Measurements from ENCODE around the gene EFNA5.
"Not testable (repeated sequence)": the region's sequence is repeated elsewhere in the genome, so short reads cannot be mapped to it uniquely, and the experiment has no call there.

The EFNA5 gene

DNA sequence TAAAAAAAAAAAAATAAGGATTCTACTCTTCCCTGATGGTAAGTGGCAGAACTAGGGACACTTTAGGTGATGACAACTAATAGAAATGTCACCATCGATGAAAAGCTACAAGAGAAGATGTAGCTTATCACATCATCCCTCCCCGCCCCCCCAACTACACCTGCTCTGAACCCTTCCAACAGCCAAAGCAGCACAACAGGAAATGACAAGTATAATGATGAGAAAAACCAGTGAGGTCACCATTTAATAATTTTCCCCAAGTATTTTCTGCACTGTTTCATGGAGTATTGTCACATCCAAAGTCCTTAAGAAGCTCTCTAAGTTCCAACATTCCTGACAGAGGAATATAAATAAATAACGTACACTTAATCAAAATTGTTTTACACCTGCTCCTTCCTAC is 221.4 kb downstream of the EFNA5 start:
- DNase-seq, result no peak

DNA sequence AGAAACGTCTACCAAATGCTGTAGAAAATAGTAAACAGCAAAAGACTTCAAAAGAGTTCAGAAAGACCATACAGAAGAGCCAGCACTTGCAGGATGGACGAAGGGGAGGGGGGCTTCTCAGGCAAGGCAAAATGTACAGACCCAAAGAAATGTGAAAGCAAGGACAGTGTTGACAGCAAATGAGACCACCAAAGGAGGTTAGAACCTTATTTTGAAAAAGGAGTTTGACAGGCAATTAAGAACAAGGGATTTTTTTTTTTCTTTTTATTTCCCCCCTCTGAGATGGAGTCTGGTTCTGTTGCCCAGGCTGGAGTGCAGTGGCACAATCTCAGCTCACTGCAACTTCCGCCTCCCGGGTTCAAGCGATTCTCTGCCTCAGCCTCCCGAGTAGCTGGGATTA is 223.2 kb downstream of the EFNA5 start:
- no peak for DNase-seq

DNA sequence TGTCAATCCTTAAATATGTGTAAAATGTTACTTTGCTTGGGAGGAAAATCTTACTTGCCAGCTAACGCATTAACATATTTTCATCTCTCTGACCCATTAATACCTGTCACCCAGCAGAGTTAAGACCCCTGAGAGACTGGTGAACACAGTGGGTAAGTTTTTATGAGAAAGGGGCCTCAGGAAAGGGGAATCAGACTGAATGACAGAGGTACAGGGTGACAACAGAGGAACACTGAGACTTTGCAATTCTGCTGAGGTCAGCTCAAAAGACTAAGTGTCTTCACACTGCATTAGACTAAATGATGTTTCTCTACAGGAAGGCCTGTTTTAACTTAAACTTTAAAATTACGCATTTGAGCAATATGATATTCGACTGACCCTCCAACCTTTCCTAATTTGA is 223.8 kb downstream of the EFNA5 start:
- DNase-seq, result no peak

DNA sequence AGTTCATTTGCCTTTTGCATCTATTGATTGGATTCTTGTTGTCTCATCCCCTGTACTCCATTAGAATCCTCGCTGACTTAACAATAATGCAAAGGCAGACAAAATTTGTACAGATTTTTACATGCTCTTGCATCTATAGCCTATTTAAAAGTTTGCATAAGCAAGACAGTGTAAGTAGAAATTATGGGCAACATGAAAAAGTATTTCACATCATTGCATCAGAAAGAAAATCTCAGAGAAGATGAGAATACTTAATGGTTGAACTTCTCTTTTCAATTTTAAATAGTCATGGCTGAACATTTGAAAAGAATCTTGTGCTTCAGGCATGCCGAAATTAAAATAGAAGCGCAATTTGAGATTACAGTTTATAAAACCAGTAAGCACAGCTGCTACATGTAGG is 226.4 kb downstream of the EFNA5 start:
- DNase-seq, result no peak

DNA sequence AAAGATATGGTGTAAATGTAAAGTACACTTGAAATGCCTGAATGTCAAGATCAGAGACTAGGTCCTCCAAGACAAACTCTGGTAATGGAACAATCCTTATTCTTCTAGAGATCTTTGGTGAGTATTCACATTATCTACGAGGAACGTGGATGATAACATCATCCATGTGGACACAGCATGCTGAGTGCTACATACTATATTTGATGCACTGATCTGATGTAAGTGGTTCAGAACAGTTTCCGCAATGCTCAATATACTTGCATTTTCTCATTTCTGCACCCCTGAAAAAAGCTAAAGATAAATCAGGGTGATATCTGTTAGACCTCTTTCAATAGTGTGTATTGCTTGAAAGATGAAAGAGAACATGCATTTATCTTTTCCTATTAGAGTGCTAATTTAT is 226.8 kb downstream of the EFNA5 start:
- no peak for DNase-seq

DNA sequence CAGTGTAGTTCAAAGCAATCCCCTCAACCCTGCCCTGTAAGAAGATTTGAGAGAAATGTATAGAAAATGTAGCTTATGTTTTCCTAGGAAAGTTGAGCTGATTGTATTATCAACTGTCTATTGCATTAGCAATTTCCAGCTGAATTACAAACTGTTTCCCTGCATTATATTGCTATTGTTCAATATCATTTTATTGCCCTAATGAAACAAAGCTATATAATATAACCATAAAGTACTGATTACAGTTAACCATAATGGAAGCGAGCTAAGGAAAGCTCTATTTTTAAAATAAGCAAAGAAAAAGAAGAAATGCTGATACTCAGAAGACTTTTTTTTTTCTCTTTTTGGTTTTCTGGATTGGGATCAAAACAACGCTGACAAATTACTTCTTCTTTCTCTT is 228.3 kb downstream of the EFNA5 start:
- no peak for DNase-seq

DNA sequence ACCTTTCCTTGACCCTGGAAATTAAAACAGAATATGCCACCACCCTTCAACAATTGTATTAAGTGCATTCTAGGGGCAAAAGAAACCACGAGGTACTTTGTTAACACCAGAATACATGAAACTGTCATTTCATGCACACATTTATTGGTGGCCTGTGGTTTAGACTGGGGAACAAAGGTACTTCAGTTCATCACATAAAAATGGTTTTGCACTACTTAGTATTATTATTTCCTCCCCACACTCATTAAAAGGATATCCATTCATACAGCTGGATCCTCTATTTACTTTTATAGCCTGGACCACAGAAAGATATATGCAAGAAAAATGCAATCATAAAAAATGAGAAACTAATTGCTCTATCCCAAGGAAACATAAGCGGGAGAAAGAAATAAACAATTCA is 230.9 kb downstream of the EFNA5 start:
- no peak for DNase-seq

DNA sequence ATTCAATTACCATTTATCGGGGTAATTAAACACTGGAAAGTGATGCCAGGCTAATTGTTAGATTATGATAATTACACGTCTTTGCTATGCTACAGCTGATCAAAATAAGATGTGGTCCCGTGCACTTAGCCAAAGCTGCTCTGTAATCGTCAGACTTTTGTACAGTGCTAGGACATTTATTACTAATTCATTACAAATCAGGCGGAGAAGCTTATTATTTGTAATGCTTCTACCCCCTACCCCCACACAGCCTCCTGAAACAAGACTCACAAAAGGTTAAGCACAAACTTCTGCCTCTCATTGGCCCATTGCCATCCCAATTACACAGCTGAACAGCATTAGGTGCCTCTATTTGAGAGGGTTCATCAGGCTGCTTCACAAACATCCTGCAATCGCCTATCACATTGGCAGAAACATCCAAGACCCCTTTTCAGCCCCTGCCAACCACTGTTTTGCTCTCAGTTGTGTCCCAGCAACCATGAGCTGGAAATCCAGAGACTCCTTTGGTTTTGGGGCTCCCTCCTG is 232.7 kb downstream of the EFNA5 start:
- DNase-seq, result no peak

DNA sequence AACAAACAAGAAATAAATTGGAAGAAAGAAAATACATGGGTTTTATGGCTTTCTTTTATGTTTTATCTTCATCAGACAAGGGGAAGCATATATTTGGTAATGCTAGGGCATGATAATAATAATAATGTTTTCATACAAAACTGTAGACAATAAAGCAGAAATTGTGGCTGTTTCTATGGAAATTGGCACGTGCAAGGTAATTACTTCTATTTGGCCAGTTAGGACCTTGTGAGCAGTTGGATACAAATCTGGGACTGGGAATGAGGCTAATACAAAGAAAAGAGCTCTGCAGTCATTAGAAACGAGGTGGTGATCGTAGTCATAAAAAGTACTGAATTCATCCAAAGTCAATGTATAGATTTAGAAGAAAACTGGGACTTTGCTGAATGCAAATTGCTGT is 233.6 kb downstream of the EFNA5 start:
- no peak for DNase-seq

DNA sequence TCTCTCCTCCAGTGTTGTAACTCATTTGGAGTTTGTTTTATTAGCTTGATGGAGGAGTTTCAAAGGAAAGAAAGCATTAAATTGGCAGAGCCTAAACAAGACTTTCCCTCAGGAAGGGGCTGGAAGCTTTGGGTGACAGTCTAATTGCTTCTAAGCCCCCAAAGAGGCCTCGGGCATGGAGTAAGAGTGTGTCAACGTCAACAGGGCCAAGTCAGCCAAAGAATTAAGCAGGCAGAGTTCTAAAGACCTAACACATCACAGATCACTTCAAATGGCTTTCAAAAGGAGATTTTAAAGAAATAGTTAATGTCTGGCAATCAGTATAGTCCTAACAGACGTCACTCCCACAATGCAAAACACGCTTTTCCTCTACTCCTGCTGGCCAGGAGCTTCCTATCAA is 234.5 kb downstream of the EFNA5 start:
- no peak for DNase-seq

DNA sequence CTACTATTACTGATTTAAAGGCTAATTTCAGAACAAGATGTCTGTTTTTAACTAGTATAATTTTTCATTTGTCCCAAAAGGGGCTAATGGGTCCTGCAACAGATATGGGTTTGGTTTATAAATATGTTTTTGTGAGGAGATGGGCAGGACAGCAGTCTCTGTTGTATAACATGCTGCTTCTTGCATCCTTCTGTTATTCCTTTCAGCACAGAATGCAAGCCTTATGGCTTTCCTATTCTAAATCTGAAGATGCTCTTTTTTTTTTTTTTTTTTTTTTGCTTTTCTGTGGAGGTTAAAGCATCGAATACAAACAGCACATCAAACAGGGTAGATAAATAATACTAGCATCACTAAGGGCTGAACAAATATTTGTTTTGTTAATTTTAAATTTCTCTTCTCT is 235.7 kb downstream of the EFNA5 start:
- DNase-seq, result no peak

DNA sequence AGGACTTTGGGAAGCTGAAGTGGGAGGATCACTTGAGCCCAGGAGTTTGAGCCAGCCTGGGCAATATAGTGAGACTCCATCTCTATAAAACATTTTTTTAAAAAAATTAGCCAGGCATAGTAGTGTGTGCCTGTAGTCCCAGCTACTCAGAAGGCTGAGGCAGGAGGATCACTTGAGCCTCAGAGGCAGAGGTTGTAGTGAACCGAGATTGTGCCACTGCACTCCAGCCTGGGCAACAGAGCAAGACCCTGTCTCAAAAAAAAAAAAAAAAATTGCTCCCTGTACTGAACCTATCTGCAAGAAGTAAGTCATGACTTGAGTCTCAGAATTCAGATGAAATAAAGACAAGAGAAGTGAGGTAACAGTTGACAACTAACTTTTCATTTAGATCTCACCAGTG is 237.1 kb downstream of the EFNA5 start:
- DNase-seq, result not testable (repeated sequence)

DNA sequence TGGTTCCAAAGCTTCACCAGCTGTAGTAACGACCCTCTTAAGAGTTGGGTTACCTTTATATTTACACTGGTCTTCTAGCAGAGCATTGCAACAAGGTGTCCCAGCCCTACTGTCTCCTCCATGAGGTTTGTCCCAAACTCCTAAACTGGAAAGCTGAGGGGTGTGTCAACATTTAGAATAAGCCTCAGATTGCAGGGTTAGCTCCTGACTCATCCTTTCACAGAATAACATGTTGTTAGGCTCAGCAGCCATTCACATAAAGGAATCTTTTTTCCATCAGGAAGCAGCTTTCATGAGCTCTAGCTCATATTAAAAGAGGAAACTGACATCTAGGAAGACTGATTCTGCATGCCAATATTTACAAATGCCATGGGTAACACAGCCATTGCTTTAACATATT is 238.7 kb downstream of the EFNA5 start:
- DNase-seq, result no peak

DNA sequence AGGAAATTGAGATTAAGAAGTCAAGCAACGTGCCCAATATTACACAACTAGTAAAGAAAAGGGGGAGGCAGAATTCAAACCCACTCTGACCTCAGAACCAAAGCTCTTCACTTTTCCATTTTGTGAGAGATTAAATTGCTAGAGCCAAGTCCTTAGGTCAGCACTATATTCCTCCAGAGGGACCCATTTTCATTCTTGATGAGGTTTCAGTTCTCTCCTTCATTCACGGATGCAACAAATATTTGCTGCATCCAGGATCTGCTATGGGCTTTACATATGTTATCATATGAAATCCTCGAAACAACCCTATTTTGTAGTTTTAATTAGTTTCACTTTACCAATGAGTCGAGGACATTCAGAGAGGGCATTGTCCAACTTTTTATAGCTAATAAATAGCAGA is 239.2 kb downstream of the EFNA5 start:
- no peak for DNase-seq

DNA sequence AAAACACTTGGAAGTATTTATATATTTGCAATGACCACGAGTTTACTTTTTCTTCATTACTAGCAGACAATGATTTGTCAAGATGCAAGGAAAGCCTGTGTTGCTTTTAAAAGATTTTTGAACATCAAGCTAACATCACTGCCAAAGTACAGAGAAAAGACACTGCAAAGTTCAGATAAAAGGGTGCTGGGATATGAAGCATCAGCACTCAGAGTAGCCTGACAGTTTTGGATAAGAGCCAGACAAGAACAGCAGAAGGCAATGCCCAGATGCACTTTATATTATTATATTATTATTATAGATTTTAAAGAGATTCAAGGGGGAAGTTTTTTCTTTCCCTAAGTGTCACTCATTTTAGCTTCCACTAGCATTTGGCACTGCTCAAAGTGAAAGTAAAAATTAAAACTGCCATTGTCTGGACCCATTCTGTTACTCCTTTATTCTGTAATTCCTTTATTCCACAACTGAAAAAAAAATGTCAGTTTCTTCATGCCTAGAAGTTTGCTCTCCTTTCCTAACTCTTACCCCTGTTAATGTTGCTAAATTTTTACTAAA is 240.6 kb downstream of the EFNA5 start:
- DNase-seq, result no peak

DNA sequence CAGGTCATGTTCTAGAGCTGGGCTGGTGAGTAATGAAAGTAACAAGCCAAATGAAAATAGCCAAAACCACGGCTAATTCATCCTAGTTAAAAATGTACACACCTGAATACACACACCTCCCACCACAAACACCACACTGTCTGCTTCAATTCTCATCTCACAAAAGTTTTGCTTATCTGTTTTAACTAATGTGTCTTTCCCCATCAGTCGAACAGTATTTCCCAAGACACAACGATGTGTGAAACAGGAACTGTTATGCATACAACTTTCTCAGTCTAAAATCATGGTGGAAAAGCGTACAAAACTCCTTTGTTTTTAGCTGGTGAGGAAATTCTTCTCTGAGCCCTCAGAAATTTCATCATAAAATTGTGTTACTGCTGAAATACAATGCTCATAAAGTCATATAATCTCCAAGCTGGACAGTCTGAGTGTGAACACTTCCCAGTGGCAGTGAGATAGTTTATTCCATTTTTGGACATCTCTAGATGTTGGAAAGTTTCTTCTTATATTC is 242.4 kb downstream of the EFNA5 start:
- DNase-seq, result no peak

DNA sequence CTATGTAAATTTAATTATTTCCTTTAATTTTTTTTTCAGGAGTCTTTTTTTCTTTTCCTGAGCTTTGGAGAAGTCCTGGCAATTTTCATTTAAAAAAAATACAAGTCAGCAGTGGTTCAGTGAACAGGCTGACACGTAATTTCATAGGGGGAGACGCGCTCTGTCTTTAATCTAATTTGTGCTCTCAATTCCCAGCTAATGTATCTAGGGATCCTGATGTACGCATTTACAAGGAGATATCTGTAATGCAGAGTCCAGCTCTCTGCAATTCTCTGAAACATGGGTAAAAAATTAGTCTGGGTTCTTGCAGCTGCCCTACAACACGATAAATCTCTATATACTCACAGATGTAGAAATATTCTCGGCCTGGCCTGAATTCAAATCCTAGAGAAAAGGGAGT is 243.9 kb downstream of the EFNA5 start:
- no peak for DNase-seq

DNA sequence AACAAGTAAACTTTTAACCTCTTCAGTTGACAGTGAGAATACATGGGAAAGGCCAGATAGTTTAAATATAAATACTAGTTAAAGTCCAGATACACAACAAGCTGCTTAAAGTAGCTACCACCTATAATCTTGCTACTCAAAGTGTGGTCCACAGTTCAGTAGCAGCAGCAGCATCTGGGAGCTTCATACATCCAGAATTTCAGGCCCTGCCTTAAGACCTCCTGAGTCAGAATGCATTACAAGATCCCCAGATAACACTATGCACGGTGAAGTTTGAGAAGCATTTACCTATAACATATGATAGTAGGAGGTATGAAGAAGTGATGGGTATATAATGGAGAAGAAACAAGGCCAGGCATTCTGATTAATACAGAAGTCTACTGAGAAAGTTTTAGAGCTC is 244.5 kb downstream of the EFNA5 start:
- no peak for DNase-seq

DNA sequence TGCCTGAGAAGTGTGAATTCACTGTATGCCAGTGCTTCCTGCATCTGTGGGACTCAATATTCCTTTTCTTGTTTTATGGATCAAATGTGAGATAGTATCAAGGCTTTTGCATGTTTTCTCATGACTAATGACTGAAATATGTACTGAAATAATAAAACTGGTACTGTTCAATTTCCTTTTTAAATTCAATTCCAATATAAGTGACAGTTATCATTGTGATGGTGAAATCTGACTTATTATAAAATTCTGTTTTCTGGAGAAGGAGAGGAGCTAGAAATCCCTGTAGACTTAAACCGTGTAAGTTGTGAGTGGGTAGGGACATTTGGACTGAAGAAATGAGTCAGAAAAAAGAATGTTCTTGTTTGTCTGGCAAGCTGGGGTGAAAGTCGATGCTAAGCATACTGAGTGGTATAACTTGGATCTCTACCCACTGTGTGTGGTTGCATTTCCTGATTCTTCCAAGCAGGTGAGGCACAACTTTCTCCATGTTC is 245.2 kb downstream of the EFNA5 start:
- DNase-seq, result no peak

DNA sequence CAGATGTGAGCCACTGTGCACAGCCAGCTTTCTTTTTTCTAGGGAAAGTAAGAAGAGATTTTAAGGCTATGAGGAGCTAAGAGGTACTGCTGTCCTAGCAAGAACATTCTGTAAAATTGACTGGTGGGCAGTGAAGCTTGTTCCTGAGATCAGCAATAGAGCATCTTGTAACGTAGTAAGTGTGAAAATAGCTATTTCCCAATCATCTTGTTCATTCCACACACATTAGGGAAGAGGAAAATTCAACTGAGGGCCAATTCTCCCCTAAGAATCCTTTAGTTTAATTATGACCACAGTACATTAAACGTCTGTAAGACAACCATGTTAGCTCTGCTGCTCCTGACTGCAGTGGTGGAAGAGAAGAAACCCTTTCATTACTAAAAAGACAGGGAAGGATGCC is 246.2 kb downstream of the EFNA5 start:
- DNase-seq, result no peak

DNA sequence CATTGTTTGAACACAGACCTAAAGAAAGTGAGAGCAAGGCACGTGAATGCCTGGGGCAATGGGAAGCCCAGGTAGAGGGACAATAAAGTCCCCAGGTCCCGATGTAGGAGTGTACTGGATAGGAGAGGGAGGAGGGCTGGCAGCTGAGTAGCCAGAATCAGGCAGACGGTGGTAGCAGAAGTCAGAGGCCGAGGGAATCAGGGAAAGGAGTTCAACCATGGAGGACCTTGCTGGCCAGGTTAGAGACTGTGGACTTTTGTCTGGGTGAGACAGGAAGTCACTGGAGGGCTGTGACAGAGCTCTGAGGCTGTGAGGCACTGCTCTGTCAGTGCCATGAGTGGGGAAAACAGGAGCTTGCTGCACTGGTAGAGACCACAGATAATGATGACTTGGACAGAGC is 248.2 kb downstream of the EFNA5 start:
- no peak for DNase-seq

DNA sequence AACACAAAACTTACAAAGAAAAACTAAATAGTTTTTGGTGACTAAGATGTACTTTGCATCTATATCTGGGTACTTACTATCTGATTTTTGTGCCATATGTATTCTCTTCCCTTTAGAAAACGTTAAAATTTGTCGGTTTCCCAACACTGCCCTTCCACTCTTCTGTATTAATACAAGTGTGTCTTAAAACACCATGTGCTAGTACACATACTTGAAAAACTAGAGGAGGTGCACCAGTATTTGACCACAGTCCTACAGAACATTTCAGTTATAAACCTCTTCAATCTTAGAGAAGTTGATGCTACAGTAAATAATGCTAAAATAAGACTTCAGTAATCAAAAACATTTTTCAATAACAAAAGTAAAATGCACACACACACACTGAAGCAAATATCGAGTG is 251.2 kb downstream of the EFNA5 start:
- no peak for DNase-seq

DNA sequence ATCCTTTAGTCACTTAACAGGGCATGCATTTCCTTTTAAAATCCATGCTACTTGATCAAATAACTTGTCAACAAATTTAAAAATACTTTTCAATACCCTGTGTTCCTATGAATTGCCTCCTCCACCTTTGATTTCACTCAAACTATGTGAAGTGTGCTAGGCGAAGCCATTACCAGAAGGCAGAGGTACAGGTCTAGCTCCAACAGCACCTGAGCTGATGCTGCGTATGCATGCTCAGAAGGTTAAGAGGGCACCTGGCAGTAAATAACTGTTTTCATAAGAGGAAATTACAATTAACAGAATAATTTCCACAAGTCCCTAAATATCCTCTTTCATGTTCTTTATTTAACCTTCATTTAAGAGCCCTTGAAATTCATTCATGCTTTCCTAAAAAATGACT is 251.8 kb downstream of the EFNA5 start:
- DNase-seq, result no peak

DNA sequence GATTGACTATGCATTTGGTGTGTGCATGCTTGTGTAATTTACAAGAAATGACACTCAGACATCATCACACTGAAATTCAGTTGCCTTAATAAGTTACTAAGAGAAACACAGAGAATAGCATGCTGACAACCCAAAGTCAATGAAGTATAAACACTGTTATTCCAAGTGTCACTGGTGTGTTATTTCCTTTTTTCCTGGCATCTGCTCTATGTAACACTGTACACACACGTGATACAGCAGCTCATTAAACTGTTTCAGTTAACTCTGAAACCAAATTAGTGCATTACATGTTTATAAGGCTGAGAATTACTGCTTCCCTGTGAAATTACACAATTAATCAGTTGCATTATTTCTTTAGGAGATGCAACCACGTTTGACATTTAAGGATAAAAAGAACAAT is 252.7 kb downstream of the EFNA5 start:
- no peak for DNase-seq

DNA sequence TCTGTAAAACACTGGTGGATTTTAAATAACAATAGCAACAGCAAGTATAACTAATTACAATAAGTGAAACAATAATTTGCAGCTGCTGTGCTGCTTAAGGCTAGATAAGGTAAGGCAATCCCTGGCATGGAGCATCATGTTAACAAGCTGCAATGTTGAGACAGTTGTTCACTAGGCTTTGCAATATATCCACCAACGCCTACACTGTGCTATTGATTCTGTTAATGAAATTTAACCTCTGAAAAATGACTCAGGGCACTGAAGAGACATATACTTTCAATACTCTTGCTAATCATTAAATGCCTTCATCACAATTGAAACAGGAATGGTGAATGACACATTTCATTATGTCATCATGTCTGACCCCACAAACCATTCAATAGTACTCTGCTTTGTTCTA is 255.0 kb downstream of the EFNA5 start:
- no peak for DNase-seq

Data from stimulated activated CD8-positive, alpha-beta memory T cell treated with anti-CD3 and anti-CD28 coated beads, Interleukin-4, amount 100 ng/mL, for 48 hours (primary cell).